HEK293 (cell line): ENCODE data around the gene TRMT61A.

Source experiments
- GLIS2 ChIP-seq: fragments of 450-650 bp; formaldehyde crosslinking; IDR thresholded peaks from 2 replicates; pipeline ENCODE4 v1.5.1; 2016; ENCODE audit warnings: missing biosample characterization, missing genetic modification characterization
- IKZF3 ChIP-seq: fragments of 450-650 bp; IDR thresholded peaks from 2 replicates; pipeline ENCODE4 v1.5.0; 2018; ENCODE audit warnings: missing biosample characterization, mild to moderate bottlenecking, missing genetic modification characterization, moderate library complexity
- KLF1 ChIP-seq: fragments of 450-650 bp; formaldehyde crosslinking; IDR thresholded peaks from 2 replicates; pipeline ENCODE4 v1.5.1; 2016; ENCODE audit warnings: missing biosample characterization, missing genetic modification characterization
- YY2 ChIP-seq: fragments of 450-650 bp; formaldehyde crosslinking; IDR thresholded peaks from 2 replicates; pipeline ENCODE4 v1.5.1; 2016; ENCODE audit warnings: missing biosample characterization, missing genetic modification characterization
- ZBTB7A ChIP-seq: fragments of 450-650 bp; formaldehyde crosslinking; IDR thresholded peaks from 2 replicates; pipeline ENCODE4 v1.5.1; 2016; ENCODE audit warnings: low read depth, missing biosample characterization, missing genetic modification characterization
- ZNF140 ChIP-seq: fragments of 450-650 bp; formaldehyde crosslinking; IDR thresholded peaks from 2 replicates; pipeline ENCODE4 v1.5.1; 2016; ENCODE audit warnings: missing biosample characterization, missing genetic modification characterization
- ZNF175 ChIP-seq: fragments of 450-650 bp; formaldehyde crosslinking; IDR thresholded peaks from 2 replicates; pipeline ENCODE4 v1.5.1; 2016; ENCODE audit warnings: missing biosample characterization, missing genetic modification characterization
- ZNF184 ChIP-seq: fragments of 450-650 bp; IDR thresholded peaks from 2 replicates; pipeline ENCODE4 v1.5.1; 2018; ENCODE audit warnings: missing biosample characterization, mild to moderate bottlenecking, missing genetic modification characterization
- ZNF2 ChIP-seq: fragments of 450-650 bp; formaldehyde crosslinking; IDR thresholded peaks from 2 replicates; pipeline ENCODE4 v1.5.1; 2016; ENCODE audit warnings: missing biosample characterization, missing genetic modification characterization
- ZNF350 ChIP-seq: fragments of 450-650 bp; formaldehyde crosslinking; IDR thresholded peaks from 2 replicates; pipeline ENCODE4 v1.5.0; 2017; ENCODE audit warnings: missing biosample characterization, mild to moderate bottlenecking, missing genetic modification characterization
- ZNF37A ChIP-seq: fragments of 450-650 bp; IDR thresholded peaks from 2 replicates; pipeline ENCODE4 v1.5.1; 2018; ENCODE audit warnings: missing biosample characterization, missing genetic modification characterization
- ZNF391 ChIP-seq: fragments of 450-650 bp; formaldehyde crosslinking; IDR thresholded peaks from 2 replicates; pipeline ENCODE4 v1.5.1; 2016; ENCODE audit warnings: low read depth, missing biosample characterization, missing genetic modification characterization, borderline replicate concordance
- ZNF416 ChIP-seq: fragments of 450-650 bp; formaldehyde crosslinking; IDR thresholded peaks from 2 replicates; pipeline ENCODE4 v1.5.1; 2016; ENCODE audit warnings: missing biosample characterization, missing genetic modification characterization
- ZNF426 ChIP-seq: fragments of 450-650 bp; formaldehyde crosslinking; IDR thresholded peaks from 2 replicates; pipeline ENCODE4 v1.5.1; 2017; ENCODE audit warnings: missing biosample characterization, missing genetic modification characterization, mild to moderate bottlenecking, inconsistent platforms, moderate library complexity
- ZNF555 ChIP-seq: fragments of 450-650 bp; formaldehyde crosslinking; conservative IDR thresholded peaks from 2 replicates; pipeline ENCODE4 v1.5.1; 2017; ENCODE audit warnings: missing biosample characterization, mild to moderate bottlenecking, missing genetic modification characterization, inconsistent platforms
- ZNF670 ChIP-seq: fragments of 450-650 bp; formaldehyde crosslinking; IDR thresholded peaks from 2 replicates; pipeline ENCODE4 v1.5.1; 2016; ENCODE audit warnings: missing biosample characterization, missing genetic modification characterization, low read depth
- ZXDB ChIP-seq: fragments of 450-650 bp; formaldehyde crosslinking; IDR thresholded peaks from 2 replicates; pipeline ENCODE4 v1.5.1; 2016; ENCODE audit warnings: missing biosample characterization, missing genetic modification characterization
- TF ChIP-seq, protein P1 (sequence below): fragments of 450-650 bp; formaldehyde crosslinking; IDR thresholded peaks from 2 replicates; pipeline ENCODE4 v1.5.1; 2016; ENCODE audit warnings: missing biosample characterization, missing genetic modification characterization
- TF ChIP-seq, protein P2 (sequence below): fragments of 450-650 bp; formaldehyde crosslinking; IDR thresholded peaks from 2 replicates; pipeline ENCODE4 v1.5.1; 2016; ENCODE audit warnings: missing biosample characterization, missing genetic modification characterization
- TF ChIP-seq, protein P3 (sequence below): sonication (generic); formaldehyde crosslinking; IDR thresholded peaks from 2 replicates; pipeline ENCODE4 v1.8.1; 2022; ENCODE audit warnings: mild to moderate bottlenecking, moderate library complexity, missing genetic modification reagents
- TF ChIP-seq, protein P4 (sequence below): fragments of 450-650 bp; formaldehyde crosslinking; IDR thresholded peaks from 2 replicates; pipeline ENCODE4 v1.5.1; 2017; ENCODE audit warnings: missing biosample characterization, missing genetic modification characterization
- TF ChIP-seq, protein P5 (sequence below): fragments of 450-650 bp; formaldehyde crosslinking; IDR thresholded peaks from 2 replicates; pipeline ENCODE4 v1.5.1; 2017; ENCODE audit warnings: missing biosample characterization, mild to moderate bottlenecking, missing genetic modification characterization, moderate library complexity
- TF ChIP-seq, protein P6 (sequence below): fragments of 450-650 bp; formaldehyde crosslinking; IDR thresholded peaks from 2 replicates; pipeline ENCODE4 v1.5.1; 2016; ENCODE audit warnings: missing biosample characterization, missing genetic modification characterization
- TF ChIP-seq, protein P7 (sequence below): fragments of 450-650 bp; formaldehyde crosslinking; conservative IDR thresholded peaks from 2 replicates; pipeline ENCODE4 v1.5.1; 2016; ENCODE audit warnings: low read depth, missing biosample characterization, missing genetic modification characterization

The TRMT61A gene

DNA sequence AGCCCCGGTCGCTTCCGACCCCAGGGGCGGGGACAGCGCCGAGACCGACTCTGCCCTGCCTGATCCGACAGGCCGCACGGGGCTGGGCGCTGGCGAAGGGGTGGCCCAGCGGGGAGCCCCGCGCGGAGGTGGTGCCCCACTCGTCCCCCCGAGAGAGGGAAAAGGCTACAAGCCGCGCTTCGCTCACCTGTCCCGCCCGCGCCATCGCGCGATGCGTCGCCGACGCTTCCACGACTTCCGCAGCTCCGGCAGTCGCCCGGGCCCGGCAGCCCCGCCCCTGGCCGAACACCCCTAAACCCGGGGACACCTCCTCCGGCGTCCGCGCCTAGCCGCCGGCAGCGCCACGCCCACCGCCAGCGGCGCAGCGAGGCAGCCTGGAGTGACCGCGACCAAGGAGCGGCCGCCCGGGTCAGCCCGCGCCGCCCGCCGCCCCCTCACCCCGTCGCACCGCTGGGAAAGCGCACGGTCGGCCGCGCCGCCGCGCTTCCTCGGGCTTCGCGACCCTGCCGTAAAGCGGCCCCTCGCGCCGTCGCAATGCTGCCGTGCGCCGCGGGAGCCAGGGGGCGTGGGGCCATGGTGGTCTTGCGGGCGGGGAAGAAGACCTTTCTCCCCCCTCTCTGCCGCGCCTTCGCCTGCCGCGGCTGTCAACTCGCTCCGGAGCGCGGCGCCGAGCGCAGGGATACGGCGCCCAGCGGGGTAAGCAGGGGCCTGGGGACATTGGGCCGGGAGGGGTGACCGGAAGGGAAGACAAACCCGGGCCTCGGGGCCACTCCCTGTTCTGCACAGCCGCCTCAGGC lies 33.6 kb downstream of the TRMT61A start, which contains the start of the genes BAG5 and COA8 (continued):
- no peak for TF ChIP-seq ZNF555 (tag by site-specific recombination)
- 0 out of 2 replicates have a peak, but pooled peaks have one; percentile 43 for TF ChIP-seq IKZF3 (tag by site-specific recombination)
- peak; percentile 82 for TF ChIP-seq GLIS2 (tag by site-specific recombination)
- peak; percentile 59; the same call in 1 of the 2 replicates for TF ChIP-seq ZNF391 (tag by site-specific recombination)
- peak; percentile 62 for TF ChIP-seq KLF1 (tag by site-specific recombination)
- TF ChIP-seq, protein P1, sequence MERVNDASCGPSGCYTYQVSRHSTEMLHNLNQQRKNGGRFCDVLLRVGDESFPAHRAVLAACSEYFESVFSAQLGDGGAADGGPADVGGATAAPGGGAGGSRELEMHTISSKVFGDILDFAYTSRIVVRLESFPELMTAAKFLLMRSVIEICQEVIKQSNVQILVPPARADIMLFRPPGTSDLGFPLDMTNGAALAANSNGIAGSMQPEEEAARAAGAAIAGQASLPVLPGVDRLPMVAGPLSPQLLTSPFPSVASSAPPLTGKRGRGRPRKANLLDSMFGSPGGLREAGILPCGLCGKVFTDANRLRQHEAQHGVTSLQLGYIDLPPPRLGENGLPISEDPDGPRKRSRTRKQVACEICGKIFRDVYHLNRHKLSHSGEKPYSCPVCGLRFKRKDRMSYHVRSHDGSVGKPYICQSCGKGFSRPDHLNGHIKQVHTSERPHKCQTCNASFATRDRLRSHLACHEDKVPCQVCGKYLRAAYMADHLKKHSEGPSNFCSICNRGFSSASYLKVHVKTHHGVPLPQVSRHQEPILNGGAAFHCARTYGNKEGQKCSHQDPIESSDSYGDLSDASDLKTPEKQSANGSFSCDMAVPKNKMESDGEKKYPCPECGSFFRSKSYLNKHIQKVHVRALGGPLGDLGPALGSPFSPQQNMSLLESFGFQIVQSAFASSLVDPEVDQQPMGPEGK, result peak; percentile 93
- TF ChIP-seq, protein P2, sequence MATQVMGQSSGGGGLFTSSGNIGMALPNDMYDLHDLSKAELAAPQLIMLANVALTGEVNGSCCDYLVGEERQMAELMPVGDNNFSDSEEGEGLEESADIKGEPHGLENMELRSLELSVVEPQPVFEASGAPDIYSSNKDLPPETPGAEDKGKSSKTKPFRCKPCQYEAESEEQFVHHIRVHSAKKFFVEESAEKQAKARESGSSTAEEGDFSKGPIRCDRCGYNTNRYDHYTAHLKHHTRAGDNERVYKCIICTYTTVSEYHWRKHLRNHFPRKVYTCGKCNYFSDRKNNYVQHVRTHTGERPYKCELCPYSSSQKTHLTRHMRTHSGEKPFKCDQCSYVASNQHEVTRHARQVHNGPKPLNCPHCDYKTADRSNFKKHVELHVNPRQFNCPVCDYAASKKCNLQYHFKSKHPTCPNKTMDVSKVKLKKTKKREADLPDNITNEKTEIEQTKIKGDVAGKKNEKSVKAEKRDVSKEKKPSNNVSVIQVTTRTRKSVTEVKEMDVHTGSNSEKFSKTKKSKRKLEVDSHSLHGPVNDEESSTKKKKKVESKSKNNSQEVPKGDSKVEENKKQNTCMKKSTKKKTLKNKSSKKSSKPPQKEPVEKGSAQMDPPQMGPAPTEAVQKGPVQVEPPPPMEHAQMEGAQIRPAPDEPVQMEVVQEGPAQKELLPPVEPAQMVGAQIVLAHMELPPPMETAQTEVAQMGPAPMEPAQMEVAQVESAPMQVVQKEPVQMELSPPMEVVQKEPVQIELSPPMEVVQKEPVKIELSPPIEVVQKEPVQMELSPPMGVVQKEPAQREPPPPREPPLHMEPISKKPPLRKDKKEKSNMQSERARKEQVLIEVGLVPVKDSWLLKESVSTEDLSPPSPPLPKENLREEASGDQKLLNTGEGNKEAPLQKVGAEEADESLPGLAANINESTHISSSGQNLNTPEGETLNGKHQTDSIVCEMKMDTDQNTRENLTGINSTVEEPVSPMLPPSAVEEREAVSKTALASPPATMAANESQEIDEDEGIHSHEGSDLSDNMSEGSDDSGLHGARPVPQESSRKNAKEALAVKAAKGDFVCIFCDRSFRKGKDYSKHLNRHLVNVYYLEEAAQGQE (tag by site-specific recombination), result 0 out of 2 replicates have a peak, but pooled peaks have one; percentile 46
- TF ChIP-seq ZNF175 (tag by site-specific recombination), result no peak
- TF ChIP-seq ZNF350 (tag by site-specific recombination), result no peak
- 0 out of 2 replicates have a peak, but pooled peaks have one; percentile 65 for TF ChIP-seq ZNF184 (tag by site-specific recombination)
- peak; percentile 79 for TF ChIP-seq YY2 (tag by site-specific recombination)
- TF ChIP-seq, protein P3, sequence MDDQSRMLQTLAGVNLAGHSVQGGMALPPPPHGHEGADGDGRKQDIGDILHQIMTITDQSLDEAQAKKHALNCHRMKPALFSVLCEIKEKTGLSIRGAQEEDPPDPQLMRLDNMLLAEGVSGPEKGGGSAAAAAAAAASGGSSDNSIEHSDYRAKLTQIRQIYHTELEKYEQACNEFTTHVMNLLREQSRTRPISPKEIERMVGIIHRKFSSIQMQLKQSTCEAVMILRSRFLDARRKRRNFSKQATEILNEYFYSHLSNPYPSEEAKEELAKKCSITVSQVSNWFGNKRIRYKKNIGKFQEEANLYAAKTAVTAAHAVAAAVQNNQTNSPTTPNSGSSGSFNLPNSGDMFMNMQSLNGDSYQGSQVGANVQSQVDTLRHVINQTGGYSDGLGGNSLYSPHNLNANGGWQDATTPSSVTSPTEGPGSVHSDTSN (CRISPR knock-in tag), result 0 out of 2 replicates have a peak, but pooled peaks have one; percentile 68
- peak; percentile 99 for TF ChIP-seq ZBTB7A
- TF ChIP-seq ZNF670 (tag by site-specific recombination), result no peak
- TF ChIP-seq, protein P4, sequence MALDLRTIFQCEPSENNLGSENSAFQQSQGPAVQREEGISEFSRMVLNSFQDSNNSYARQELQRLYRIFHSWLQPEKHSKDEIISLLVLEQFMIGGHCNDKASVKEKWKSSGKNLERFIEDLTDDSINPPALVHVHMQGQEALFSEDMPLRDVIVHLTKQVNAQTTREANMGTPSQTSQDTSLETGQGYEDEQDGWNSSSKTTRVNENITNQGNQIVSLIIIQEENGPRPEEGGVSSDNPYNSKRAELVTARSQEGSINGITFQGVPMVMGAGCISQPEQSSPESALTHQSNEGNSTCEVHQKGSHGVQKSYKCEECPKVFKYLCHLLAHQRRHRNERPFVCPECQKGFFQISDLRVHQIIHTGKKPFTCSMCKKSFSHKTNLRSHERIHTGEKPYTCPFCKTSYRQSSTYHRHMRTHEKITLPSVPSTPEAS (tag by site-specific recombination), result no peak
- TF ChIP-seq, protein P5, sequence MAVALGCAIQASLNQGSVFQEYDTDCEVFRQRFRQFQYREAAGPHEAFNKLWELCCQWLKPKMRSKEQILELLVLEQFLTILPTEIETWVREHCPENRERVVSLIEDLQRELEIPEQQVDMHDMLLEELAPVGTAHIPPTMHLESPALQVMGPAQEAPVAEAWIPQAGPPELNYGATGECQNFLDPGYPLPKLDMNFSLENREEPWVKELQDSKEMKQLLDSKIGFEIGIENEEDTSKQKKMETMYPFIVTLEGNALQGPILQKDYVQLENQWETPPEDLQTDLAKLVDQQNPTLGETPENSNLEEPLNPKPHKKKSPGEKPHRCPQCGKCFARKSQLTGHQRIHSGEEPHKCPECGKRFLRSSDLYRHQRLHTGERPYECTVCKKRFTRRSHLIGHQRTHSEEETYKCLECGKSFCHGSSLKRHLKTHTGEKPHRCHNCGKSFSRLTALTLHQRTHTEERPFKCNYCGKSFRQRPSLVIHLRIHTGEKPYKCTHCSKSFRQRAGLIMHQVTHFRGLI (tag by site-specific recombination), result peak; percentile 57; the same call in 1 of the 2 replicates
- TF ChIP-seq ZXDB (tag by site-specific recombination), result peak; percentile 71
- TF ChIP-seq ZNF426 (tag by site-specific recombination), result no peak
- TF ChIP-seq, protein P6, sequence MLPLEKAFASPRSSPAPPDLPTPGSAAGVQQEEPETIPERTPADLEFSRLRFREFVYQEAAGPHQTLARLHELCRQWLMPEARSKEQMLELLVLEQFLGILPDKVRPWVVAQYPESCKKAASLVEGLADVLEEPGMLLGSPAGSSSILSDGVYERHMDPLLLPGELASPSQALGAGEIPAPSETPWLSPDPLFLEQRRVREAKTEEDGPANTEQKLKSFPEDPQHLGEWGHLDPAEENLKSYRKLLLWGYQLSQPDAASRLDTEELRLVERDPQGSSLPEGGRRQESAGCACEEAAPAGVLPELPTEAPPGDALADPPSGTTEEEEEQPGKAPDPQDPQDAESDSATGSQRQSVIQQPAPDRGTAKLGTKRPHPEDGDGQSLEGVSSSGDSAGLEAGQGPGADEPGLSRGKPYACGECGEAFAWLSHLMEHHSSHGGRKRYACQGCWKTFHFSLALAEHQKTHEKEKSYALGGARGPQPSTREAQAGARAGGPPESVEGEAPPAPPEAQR (tag by site-specific recombination), result no peak
- TF ChIP-seq ZNF2 (tag by site-specific recombination), result 0 out of 2 replicates have a peak, but pooled peaks have one; percentile 24
- TF ChIP-seq, protein P7, sequence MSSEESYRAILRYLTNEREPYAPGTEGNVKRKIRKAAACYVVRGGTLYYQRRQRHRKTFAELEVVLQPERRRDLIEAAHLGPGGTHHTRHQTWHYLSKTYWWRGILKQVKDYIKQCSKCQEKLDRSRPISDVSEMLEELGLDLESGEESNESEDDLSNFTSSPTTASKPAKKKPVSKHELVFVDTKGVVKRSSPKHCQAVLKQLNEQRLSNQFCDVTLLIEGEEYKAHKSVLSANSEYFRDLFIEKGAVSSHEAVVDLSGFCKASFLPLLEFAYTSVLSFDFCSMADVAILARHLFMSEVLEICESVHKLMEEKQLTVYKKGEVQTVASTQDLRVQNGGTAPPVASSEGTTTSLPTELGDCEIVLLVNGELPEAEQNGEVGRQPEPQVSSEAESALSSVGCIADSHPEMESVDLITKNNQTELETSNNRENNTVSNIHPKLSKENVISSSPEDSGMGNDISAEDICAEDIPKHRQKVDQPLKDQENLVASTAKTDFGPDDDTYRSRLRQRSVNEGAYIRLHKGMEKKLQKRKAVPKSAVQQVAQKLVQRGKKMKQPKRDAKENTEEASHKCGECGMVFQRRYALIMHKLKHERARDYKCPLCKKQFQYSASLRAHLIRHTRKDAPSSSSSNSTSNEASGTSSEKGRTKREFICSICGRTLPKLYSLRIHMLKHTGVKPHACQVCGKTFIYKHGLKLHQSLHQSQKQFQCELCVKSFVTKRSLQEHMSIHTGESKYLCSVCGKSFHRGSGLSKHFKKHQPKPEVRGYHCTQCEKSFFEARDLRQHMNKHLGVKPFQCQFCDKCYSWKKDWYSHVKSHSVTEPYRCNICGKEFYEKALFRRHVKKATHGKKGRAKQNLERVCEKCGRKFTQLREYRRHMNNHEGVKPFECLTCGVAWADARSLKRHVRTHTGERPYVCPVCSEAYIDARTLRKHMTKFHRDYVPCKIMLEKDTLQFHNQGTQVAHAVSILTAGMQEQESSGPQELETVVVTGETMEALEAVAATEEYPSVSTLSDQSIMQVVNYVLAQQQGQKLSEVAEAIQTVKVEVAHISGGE (tag by site-specific recombination), result peak; percentile 59
- TF ChIP-seq ZNF416, result no peak
- no peak for TF ChIP-seq ZNF140 (tag by site-specific recombination)
- 0 out of 2 replicates have a peak, but pooled peaks have one; percentile 12 for TF ChIP-seq ZNF37A (tag by site-specific recombination)
